Suprapubic skin (tissue), 3 donors: ENCODE measurements around the gene SIRPD.

Source experiments
- POLR2AphosphoS5 ChIP-seq, 3 donors: sonication (generic); formaldehyde crosslinking; IDR thresholded peaks; one replicate each; pipeline ENCODE4 v1.6.1; 2017; ENCODE audit warnings: antibody characterized with exemption in 3 of 3
- TF ChIP-seq, protein P1 (sequence below), 2 donors: fragments of 200-600 bp in 1 of 2; fragments of 450-650 bp in 1 of 2; sonication (generic) in 1 of 2; IDR thresholded peaks; one replicate each; pipeline ENCODE4 v1.5.1; 2016 to 2019; ENCODE audit warnings: antibody characterized with exemption in 2 of 2, mild to moderate bottlenecking in 1 of 2, moderate library complexity in 1 of 2

GRCh38 chr20:1567392-1568162 lies 10.1 kb upstream of the SIRPD start:
- TF ChIP-seq, protein P1, sequence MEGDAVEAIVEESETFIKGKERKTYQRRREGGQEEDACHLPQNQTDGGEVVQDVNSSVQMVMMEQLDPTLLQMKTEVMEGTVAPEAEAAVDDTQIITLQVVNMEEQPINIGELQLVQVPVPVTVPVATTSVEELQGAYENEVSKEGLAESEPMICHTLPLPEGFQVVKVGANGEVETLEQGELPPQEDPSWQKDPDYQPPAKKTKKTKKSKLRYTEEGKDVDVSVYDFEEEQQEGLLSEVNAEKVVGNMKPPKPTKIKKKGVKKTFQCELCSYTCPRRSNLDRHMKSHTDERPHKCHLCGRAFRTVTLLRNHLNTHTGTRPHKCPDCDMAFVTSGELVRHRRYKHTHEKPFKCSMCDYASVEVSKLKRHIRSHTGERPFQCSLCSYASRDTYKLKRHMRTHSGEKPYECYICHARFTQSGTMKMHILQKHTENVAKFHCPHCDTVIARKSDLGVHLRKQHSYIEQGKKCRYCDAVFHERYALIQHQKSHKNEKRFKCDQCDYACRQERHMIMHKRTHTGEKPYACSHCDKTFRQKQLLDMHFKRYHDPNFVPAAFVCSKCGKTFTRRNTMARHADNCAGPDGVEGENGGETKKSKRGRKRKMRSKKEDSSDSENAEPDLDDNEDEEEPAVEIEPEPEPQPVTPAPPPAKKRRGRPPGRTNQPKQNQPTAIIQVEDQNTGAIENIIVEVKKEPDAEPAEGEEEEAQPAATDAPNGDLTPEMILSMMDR (IDR thresholded peaks at IDR 0.05): no peak
- no peak for TF ChIP-seq POLR2AphosphoS5 (IDR thresholded peaks at IDR 0.05)
